Smooth muscle cell of the brain vasculature (primary cell): Measurements from ENCODE around the gene OR13C8.
"Not testable (repeated sequence)": the region's sequence is repeated elsewhere in the genome, so short reads cannot be mapped to it uniquely, and the experiment has no call there.

Experiments
- DNase-seq: peaks from one replicate; pipeline ENCODE4 v3.0.0-alpha.2; 2012; ENCODE audit warnings: low read depth, low spot score

OR13C8 gene, protein sequence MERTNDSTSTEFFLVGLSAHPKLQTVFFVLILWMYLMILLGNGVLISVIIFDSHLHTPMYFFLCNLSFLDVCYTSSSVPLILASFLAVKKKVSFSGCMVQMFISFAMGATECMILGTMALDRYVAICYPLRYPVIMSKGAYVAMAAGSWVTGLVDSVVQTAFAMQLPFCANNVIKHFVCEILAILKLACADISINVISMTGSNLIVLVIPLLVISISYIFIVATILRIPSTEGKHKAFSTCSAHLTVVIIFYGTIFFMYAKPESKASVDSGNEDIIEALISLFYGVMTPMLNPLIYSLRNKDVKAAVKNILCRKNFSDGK

DNA sequence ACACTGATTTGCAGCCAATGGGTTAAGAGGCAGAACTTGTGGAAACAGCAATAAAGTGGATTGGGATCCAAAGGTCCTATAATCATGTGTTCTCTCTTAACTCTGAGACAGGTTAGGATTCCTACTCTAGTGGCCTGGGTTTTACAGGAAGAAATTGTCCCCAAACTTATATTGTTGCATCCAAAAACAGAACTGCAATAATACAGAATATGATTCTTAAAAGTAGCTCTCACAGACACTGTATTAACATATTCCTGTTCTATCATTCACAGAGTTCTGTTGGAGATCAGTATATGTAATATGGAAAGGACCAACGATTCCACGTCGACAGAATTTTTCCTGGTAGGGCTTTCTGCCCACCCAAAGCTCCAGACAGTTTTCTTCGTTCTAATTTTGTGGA is at the start of gene OR13C8:
Gene OR13C8, plus strand, starts transcription at position 301 of the 400 bp plus-strand sequence. Its CDS starts 0 bp downstream, at position 301.
- DNase-seq: no peak

DNA sequence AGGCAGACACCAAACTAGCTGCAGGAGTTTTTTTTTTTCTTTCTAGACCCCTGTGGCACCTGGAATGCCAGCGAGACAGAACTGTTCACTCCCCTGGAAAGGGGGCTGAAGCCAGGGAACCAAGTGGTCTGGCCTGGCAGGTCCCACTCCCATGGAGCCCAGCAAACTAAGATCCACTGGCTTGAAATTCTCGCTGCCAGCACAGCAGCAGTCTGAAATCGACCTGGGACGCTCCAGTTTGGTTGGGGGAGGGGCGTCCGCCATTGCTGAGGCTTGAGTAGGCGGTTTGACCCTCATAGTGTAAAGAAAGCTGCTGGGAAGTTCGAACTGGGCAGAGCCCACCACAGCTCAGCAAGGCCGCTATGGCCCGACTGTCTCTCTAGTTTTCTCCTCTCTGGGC is 48.7 kb upstream of the OR13C8 start:
- not testable (repeated sequence) for DNase-seq

DNA sequence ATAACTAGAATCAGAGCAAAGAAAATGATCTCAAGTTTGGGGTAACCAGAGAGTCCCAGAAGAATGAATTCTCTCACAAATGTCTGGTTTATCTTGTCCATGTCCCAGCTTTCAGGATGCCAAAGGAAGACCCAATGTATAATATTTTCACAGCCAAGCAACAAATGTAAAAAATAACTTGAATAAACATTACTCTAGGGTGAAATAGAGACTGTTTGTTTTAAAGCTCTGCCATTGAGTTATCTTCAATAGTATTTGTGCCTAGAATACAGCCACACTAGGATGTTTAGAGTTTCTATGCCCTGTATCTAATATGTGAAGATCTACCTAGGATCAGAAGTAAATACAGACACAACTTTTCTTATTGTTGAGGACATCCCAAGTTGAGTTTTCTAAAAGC is 41.9 kb upstream of the OR13C8 start, which contains the start of gene OR13C4:
Gene OR13C4, minus strand, starts transcription at position 101 of the 400 bp plus-strand sequence. Its CDS starts 0 bp downstream, at position 101.
- no peak for DNase-seq

DNA sequence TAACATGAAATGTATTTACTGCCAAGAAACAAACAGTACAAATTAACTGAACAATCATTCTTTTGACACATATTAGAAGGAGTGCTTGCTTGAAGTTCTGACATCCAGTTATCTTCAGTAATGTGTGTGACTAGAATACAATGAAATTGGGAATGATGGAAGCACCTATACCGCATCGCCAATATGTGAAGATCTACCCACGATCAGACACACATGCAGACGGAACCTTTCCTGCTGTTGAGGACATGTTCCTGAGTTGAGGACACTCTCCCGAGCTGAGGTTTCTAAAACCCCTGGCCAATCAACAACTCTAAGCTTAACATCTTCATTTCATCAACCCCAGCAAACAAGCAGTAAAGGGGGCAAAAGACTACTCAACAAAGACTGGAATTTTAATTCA is 32.2 kb upstream of the OR13C8 start, which contains the start of gene OR13C3:
Gene OR13C3, minus strand, starts transcription at position 101 of the 400 bp plus-strand sequence. CDS start 133 bp downstream, outside the sequence.
- DNase-seq: no peak

DNA sequence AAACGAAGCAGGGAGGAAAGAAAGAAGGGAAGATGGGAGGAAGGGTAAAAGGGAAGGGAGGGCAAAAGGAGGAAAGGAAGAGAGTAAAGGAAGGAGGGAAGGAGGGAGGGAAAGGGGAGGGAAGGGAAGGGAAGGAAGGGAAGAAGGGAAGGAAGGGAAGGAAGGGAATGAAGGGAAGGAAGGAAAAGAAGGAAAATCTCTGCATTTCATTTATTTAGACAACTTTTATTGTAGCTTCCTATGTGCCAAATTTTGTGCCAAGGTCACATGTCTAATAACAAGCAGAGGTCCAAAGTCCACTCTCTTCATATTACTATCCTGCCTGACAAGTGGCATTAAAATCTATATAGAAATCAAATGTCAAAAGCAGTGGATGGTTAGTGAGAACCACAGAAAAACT is 29.7 kb upstream of the OR13C8 start:
- no peak for DNase-seq

DNA sequence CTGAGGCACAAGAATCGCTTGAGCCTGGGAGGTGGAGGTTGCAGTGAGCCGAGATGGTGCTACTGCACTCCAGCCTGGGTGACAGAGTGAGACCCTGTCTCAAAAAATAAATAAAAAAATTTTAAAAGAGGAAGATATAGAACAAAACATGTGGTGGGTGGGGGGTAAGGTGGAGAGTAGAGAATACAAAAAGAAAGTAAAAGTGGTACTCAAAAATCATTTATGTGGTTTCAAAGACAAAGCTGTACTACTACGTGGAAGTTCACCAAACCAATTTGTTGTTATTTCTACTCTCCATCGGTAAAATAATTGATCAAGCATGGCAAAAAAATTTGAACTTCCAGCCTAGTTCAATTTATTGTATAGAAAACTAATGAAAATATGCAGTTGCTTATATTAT is 24.3 kb upstream of the OR13C8 start:
- no peak for DNase-seq

DNA sequence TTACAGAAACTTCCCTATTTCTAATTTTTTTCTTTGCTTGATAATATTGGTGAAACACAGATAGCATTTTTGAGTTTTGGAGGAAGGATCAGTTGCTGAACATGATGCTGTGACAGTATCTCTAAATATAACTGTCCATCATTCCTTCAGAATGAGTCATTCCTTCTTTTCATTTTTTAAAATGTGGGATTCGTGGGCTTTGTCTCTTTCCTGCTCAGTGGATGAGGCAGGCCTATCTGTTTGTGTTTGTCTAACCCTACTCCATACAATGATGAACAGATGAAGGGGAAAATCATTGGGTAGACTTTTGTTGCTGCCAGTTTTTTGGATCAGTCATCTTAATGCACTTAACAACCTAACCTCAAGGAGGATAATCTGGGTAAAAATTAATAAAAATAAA is 15.7 kb upstream of the OR13C8 start:
- no peak for DNase-seq

DNA sequence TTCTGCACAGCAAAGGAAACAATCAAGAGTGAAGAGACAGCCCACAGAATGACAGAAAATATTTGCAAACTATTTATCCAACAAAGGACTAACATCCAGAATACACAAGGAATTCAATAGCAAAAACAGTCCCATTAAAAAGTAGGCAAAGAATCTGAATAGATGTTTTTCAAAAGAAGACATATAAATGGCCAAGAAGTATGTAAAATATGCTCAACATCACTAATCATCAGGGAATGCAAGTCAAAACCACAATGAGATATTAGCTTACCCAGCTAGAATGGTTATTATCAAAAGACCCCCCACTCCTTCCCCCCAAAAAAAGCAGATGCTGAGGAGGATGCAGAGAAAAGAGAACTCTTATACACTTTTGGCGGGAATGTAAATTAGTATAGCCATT is 13.4 kb upstream of the OR13C8 start:
- DNase-seq: no peak

DNA sequence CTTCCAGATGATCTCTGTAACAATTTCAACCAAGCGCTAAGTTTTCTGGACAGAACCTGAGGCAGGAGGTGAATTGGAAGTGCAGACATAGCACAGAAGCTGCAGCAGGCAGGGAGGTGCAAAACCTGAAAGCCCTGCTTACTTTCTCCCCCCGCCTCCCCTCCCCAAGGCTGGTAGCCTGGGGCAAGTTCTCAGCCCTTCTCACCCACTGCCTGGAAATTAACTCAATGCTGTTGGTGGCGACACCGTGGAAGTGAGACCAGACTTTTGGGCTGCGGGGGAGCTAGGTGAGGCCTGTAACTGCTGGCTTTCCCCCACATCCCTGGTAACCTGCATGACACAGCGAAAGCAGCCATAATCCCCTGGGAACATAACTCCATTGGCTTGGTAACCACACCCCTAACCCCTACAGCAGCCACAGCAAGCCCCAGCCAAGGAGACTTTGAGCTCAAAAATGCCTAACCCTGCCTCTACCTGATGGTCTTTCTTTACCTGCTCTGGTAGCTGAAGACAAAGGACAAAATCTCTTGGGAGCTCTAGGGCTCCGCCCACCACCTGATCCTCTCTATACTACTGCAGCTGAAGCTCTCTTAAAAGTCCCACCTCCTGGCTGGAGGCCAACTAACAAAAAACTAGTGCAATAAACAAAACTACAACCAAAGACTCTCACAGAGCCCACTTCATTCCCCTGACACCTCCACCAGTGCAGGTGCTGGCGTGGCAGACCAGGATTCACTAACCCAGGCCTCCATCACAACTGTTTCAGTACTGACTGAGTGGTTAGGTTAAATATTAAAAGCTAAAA is 11.9 kb upstream of the OR13C8 start:
- DNase-seq: no peak

DNA sequence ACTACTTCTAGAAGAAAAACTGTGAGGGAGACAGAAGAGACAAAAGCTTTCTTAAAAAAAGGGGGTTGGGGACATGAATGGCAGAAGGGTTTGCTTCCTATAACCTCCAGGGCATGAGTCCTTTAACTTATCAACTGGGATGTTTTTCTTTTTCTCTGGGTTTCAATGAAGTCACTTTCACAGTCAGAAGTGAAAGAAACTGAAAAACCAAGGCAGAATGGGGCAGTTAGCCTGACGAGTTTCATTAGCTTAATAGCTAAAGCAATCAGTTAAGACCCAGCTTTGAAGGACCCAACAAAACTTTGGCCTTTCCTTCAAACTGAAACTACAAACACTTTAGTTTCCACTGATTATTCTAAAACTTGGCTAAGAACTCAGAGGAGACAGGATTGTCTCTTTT is 4.6 kb upstream of the OR13C8 start:
- DNase-seq: no peak

DNA sequence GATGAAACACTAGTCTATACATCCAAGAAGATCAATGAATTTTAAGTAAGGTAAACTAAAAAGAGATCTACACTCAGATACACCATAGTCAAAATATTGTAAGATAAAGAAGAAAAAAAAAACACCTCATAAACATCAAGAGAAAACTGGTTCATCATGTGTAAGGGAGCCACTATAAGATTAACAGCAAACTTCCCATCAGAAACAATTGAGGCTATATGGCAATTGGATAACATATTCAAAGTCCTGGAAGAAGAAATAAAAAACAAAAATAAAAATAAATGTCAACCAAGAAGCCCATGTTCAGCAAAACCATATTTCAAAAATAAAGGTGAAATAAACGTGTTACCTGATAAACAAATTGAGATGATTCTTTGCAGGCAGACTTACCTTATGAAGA is 3.6 kb downstream of the OR13C8 start:
- no peak for DNase-seq

DNA sequence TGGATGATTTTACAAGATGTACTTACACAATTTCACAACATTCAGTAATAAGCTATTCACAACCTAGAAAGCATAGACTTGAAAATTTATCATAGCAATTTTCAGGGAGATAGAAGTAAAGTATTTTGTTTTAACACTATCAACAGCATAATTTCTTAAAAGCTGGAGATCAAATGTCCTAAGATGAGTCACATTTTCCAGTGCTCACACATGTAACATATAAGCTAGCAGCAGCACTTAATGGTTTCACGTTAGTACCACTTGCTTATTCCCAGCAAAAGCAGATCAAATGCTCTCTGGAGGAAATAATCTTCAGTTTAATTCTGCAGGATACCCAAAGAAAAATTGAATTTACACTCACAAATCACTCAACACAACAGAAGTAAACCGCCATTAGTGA is 6.5 kb downstream of the OR13C8 start:
- DNase-seq: no peak

DNA sequence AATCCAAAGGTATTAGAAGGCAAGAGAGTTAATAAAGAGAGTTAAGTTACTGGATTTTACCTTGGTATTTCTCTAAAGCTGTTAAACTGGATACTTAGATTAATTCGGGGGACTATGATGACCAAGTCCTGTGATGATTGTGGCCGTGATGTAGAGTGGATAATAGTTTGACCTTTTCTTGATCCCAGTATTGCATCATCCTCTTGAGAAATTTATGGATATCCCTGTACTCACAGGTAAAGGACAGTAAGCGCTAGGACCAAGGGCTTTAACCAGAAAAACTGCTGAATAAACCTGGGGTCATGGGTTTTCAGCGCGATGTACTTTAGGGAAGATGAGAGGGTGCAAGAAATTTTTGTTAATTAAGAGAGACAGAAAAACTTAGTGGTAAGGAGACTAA is 8.3 kb downstream of the OR13C8 start:
- no peak for DNase-seq

DNA sequence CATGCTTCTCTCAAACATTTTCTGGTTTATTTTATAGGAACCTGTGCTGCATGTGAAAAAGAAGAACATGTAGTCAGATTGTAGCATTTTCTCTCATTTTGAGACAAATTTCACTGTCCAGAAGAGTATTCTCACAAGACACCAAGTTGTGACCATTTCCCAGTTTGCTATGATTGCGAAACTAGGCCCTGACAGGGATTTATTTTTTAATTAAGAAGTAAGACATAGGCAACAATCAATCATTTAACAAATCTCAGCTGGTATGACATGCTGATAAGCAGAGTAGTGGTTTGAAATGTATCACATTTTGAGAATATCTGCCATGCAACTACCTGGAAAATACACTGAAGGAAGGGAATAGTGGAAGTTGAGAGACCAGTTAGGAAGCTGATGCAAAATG is 11.6 kb downstream of the OR13C8 start:
- no peak for DNase-seq

DNA sequence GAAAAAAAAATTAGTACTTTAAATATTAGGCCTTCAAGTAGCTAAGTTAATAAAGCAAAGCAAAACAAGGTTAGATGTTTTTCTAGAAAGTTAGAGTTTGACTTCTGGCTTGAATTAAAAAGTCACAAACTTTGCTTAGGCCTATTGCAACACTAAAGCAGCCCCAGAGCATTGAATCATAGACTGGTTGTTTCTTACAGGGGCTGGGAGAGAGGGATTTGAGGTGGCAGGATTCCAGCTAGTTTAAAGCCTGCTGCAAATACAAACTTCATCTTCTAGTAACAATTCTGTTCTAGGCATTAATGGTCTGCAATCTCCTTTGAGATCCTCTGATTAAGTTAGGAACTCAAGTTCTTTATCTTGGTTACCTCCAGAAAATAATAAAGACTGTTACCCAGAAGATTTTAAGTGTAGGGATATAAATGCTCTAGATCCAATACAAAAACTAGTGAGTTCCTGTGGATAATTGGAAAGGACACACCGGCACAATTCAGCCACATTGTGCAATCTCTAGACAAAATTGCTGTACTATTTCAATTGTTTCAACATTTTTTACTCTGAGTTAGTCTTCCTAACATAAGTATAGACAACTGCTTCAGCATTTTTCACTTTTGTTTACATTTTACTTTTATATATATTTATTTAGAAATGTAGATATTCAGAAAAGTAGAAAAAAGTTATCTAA is 17.7 kb downstream of the OR13C8 start:
- no peak for DNase-seq

DNA sequence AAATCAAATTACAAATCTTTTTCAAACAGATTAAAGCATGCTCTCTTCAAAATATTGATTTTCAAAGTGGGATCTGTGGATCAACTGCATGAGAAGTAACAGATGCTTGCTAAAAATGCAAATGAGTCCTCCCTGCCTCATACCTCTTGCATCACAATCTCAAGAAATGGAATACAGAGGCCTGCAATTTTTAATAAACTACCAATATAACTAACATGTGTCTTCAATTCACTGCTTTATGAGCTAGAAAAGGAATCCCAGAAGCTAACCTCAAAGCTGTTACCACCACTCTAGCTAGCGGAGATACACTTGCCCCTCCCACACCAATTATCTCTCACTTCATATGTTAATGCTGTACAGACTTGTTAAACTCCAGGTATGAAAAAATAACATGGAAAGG is 20.7 kb downstream of the OR13C8 start:
- DNase-seq: no peak

DNA sequence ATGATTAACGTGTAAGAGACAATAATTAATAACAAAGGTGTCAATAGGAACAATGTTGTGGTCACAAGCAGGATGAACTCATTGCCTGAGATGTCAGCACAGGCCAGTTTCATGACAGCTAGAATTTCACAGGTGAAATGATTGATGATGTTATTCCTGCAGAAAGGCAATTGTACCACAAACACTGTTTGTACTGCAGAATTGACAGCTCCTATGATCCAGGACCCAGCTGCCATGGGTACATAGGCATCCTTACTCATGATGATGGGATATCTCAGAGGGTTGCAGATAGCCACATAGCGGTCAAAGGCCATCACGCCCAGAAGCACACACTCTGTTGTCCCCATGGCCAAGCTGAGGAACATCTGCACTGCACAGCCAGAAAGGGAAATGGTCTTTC is 29.8 kb downstream of the OR13C8 start:
- not testable (repeated sequence) for DNase-seq

DNA sequence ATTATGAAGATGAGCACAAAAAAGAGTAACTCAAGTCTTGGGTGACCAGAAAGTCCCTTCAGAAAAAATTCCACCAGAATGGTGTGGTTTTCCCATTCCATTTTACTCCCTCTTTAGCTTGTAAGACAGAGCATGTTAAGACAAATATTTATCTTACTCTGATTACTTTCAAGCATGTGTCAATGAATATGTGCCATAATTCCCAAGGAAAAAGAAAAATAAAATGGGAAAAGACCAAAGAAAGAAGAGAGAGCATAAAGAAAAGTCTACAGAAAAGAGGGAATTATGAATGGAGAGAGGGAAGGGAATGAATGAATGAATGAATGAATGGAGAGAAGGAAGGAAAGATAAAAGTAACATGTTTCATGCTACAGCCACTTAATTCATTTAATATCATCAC is 30.3 kb downstream of the OR13C8 start, which contains the start of gene OR13C5:
Gene OR13C5, minus strand, starts transcription at position 101 of the 400 bp plus-strand sequence. Its CDS starts 0 bp downstream, at position 101.
- not testable (repeated sequence) for DNase-seq

DNA sequence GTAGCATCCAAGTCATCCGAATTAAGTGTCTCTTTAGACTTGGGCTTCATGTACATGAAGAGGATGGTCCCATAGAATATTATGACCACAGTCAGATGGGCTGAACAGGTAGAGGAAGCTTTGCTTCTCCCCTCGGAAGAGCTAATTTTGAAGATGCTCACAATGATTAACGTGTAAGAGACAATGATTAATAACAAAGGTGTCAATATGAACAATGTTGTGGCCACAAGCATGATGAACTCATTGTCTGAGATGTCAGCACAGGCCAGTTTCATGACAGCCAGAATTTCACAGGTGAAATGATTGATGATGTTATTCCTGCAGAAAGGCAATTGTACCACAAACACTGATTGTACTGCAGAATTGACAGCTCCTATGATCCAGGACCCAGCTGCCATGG is 35.8 kb downstream of the OR13C8 start:
- no peak for DNase-seq

DNA sequence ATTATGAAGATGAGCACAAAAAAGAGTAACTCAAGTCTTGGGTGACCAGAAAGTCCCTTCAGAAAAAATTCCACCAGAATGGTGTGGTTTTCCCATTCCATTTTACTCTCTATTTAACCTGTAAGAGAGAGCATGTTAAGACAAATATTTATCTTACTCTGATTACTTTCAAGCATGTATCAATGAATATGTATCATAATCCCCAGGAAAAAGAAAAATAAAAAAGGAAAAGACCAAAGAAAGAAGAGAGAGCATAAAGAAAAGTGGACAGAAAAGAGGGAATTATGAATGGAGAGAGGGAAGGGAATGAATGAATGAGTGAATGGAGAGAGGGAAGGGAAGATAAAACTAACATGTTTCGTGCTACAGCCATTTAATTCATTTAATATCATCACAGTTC is 36.6 kb downstream of the OR13C8 start, which contains the start of gene OR13C2:
Gene OR13C2, minus strand, starts transcription at position 101 of the 400 bp plus-strand sequence. Its CDS starts 0 bp downstream, at position 101.
- DNase-seq: not testable (repeated sequence)

DNA sequence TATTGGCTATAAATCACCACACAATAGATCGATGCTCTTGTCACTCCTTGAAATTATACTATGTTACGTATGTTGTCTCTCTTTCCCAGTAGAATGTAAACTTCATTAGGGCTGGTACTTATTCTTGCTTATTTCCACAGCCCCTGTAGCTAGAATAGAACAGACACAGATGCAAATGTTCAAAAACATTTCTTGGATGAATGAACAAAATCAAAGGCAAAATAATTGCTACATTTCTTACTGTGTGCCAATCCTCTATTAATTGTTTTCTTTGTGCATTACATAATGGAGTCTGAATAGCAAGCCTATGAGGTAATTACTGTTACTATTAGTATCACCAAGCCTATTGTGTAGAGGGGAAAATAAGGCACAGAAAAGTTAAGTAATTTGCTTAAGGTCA is 37.2 kb downstream of the OR13C8 start:
- no peak for DNase-seq

DNA sequence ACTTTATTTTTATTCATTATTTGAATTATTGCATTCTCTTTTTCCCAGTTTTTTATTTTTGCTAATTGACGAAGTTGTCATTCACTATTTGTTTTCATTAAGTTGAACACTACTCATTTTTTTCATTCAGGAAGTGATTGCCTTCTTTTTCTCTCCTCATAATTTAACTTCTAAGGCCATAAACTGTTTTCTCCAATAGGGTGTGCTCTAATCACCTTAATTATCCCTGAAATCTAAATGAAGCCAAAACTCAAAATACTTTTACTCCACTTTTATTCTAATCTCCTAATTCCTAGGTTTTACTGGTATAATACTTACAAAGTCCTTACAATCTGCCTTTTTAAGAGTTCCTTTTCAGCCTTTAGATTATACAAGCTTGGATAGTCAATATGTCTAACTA is 39.4 kb downstream of the OR13C8 start:
- no peak for DNase-seq
